NCI-H446 treated with DMSO at 0.1 percent for 48 hours (cell line): Measurements from ENCODE around the gene LAMA5.
A peak's percentile ranks its signal among the peaks of the same experiment; 100 is the strongest.

ENCODE experiments used
- DNase-seq: peaks from one replicate; lab custom pipeline; 2025; lab: John Stamatoyannopoulos, UW

Gene LAMA5

GRCh38 chr20:62305149-62305764 is 61.9 kb downstream of the LAMA5 start:
- no peak for DNase-seq

GRCh38 chr20:62304331-62305148 is 62.6 kb downstream of the LAMA5 start:
- no peak for DNase-seq

- no peak for DNase-seq
These were observed 63.5 kb downstream of the LAMA5 start for GRCh38 chr20:62303340-62304226.

GRCh38 chr20:62303062-62303339 is 64.1 kb downstream of the LAMA5 start:
- DNase-seq: no peak

DNA sequence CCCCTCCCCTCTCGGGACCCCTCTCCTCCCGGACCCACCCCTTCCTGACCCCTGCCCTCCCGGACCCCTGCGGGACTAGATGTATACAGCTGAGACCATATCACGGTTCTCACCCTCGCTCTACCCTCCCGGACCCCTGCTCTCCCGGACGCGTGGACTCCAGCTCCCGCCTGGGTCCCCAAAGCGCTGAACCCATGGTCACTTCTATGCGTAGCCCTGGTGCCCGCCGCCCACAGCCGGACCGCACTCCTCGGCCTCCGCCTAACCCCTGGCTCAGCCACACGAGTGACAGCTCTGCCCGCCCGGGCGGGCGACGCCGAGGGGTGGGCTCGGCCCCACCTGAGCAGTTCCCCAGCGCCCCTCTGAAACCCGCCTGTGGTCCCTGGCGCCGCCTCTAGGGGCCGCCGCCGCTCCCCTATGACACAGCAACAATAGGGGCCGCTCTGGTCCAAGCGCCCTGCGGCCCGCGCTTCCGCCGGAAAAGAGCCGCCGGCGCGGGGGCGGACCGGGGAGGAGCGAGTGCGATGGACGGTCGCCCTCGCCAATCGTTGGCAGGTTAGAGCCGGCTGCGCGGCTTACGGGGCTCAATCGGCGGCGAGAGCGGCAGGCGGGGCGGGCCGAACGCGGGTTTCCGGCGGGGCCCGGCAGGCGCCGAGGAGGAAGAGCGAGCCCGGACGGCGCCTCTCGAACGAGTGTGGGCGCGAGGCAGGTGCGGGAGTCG is 64.6 kb downstream of the LAMA5 start, which contains the start of gene ADRM1:
Gene ADRM1 (plus strand): TSS at position 657 of the 721 bp plus-strand sequence. CDS start 572 bp downstream, outside the sequence.
- DNase-seq: peak; percentile 93

DNA sequence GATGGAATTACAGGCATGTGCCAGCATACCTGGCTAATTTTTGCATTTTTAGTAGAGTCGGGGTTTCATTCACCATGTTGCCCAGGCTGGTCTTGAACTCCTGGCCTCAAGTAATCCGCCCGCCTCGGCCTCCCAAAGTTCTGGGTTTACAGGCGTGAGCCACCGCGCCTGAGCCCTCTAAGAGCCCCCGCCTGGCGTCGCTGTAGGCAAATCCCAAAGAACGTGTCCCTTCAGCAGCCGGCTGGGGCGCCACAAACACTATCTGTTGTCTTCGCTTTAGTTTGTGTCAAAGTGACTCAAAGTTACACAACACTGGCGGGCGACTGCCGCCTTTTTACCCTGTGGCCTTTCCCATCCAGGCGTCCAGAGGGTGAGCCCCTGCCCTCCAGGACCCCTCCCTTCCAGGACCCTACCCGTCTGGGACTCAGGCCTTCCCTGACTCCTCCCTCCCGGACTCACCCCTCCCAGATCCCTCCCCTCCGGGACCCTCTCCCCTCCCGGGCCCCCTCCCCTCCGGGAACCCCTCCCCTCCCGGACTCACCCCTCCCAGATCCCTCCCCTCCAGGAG is 65.3 kb downstream of the LAMA5 start:
- peak; percentile 77 for DNase-seq

DNA sequence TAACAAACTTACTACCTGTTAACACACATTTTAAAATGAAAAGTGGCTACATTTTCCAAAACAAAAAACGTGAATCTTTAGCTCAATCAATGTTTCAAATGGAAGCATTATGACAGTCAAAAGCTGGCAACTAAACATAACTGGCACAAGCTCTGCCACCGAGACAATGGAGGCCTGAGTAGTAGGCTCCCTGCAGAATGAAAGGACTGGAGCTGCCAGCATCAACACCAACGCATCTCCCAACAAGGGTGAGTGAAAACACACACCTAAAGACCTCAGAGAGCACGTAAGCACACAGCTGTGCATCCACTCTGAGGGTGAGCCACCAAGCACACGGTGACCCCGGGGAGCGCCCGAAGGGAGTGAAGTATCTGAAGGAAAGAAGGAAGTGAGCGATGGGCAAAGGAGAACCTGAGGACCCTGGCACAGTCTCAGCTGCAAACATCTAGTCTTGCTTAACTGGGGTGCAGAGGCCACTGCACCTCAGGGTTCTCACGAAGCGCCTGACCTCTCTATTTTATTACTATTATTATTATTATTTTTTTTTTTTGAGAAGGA is 65.9 kb downstream of the LAMA5 start:
- DNase-seq: no peak

- no peak for DNase-seq
These were observed 66.8 kb downstream of the LAMA5 start for GRCh38 chr20:62300319-62300718.

GRCh38 chr20:62299666-62300236 is 67.4 kb downstream of the LAMA5 start:
- DNase-seq: no peak

DNA sequence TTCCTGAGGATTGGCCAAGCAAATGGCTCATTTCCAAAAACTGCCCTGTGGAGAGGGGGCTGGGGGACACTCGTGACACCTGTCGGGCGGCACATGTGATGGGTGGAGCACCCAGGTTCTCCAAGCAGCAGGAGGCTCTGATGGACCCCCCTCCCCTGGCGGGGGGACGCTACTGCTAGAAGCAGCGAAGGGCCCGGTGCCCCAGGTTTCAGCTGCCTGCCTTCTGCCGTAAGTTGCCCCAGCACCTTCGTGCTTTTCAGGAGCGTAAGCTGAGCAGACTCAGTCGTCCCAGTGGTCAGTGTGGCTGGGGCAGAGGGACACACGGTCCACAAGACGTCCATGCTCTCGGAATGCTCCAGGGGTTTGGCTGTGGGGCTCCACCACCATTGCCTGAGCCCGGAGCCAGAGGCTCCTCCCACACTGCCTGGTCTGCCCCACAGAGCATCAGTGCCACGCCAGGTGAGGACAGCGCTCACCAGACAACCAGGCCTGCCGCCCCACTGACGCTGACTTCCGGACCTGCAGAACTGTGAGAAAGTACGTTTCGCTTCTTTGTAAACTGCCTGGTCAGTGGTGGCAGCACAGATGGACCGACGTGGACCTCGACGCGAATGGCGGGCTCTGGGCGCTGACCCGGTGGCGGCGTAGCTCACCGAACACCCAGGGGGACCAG is 68.4 kb downstream of the LAMA5 start:
- no peak for DNase-seq

- DNase-seq: no peak
These were observed 69.5 kb downstream of the LAMA5 start for GRCh38 chr20:62297449-62298227.

DNA sequence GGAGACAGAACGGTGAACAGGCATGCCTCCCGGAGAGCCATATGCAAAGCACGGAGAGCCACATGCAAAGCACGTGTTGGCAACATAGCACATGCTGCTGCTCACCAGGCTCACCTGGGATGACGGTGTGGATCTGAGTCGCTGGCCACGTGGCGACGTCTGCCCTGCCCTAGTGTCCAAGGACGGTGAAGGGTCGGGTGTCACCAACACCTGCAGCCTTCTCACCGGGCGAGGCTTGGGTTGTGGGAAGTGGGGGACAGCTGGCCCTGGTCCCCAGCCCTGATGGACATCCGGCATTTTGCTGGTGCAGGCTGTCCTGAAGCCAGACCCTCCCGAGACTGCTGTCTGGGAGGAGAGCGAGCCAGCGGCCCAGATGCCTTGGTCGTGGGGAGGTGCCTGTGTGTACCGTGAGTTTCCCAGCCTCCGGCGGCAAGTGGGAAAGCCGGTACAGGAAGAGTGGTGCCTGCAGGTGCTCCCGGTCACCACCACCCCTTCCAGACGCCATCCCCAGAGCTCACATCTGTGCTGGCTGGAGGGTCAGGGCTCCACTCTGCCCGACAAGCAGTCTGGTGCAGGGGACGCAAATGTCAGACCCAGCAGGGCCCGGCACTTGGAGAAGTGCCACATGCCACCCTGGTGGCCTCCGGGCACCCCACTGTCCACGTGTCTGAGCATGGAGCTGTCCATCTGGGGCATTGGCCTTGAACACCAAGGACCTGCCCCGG is 70.2 kb downstream of the LAMA5 start:
- no peak for DNase-seq

GRCh38 chr20:62294516-62294915 is 72.6 kb downstream of the LAMA5 start:
- DNase-seq: no peak

DNA sequence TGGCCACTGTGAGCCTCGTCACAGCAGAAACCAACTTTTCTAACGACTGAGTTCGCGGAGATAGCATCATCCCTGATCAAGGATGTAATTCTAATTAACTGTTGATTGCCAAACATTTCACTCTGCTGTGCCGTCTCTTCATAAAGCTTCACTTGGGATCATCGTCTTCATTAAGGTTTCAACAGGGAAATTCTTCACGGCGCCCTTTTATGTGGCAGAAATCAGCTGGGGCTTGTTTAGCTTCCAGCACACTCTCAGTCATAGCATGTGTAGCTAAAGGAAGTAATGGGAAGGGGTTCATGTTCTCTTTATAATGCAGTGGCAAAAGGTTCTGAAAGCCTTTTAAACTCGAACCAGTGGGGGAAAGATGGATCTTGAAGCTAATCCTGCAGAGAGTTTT is 73.2 kb downstream of the LAMA5 start:
- DNase-seq: no peak

GRCh38 chr20:62293111-62293784 is 73.9 kb downstream of the LAMA5 start:
- no peak for DNase-seq

DNA sequence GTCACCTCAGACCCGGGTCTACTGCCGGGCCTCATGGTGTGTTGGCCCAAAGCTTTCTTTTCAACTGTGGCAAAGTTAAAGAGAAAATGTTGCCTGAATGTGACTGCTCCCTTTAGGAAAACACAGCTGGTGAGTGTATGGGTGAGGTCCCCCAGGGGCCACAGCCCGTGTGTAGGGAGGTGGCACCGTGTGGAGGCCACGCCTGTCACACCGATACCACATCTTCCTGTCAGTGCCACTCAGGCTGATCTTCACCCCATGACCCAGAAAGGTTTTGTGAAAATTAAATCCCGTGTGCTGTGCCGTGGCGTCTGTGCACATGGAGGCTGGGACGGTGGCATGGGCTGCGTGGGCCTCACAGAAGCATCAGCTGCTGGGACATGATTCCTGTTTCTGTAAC is 75.0 kb downstream of the LAMA5 start:
- no peak for DNase-seq

DNA sequence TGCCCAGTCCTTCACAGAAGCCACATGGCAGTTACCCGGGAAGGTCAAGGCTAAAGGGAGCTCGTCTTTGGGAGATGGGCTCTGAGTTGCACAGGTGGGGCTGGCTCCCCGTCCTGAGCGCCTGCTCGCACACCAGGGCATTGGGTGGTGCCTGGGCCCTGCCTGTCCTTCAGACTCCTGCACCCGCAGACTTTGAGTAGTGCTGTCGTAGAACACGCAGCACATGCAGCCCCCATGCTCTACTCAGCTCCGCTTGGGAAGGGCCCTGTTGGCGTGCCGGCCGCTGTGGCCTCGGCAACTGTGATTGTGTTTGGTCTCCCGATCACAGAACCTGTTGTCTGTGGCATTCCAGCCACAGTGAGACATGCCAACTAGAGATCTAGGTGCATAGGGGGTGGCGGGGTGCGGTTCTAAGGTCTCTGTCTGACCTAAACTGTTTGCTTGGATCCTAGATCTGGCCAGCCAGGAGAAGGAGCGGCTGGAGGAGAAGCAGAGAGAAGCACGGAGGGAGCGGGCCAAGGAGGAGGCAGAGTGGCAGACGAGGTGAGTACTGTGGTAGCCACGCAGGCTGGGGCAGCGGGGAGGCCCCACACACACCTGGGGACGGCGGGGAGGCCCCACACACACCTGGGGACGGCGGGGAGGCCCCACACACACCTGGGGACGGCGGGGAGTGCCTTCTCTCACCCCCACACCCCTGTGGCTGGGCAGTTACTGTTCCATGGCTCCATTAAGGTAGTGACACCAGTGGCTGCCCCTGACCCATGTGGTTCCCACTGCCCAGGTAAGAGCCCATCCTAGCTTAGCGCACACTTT is 75.7 kb downstream of the LAMA5 start:
- no peak for DNase-seq

GRCh38 chr20:62289898-62290297 is 77.2 kb downstream of the LAMA5 start:
- no peak for DNase-seq
